Neural cell (in vitro differentiated cells): ENCODE measurements around the gene NCKAP1. TPM values are rescaled to one million over a fixed set of nuclear protein-coding genes. Genes with fewer than 3 reads are reported as not detected.

Experiments used
- H2AFZ ChIP-seq: fragments of 200-600, 300-800 bp; sonication (generic), shearing (Covaris generic); 2 replicates; pipeline ENCODE4 v1.6.0; 2014; ENCODE audit warnings: low read depth, mild to moderate bottlenecking, antibody characterized with exemption, low read length, moderate library complexity
- H3F3A ChIP-seq: fragments of 200-600 bp; shearing (Covaris generic); 2 replicates; pipeline ENCODE4 v1.6.1; 2016; ENCODE audit warnings: mild to moderate bottlenecking, moderate library complexity, mixed read lengths, antibody characterized with exemption, low read length; ENCODE audit not compliant: insufficient read depth, poor library complexity, severe bottlenecking
- H3K27ac ChIP-seq: fragments of 200-600, 300-800 bp; sonication (generic), shearing (Covaris generic); 2 replicates; pipeline ENCODE4 v1.5.1; 2014; ENCODE audit warnings: mild to moderate bottlenecking, low read length, moderate library complexity
- H3K27me3 ChIP-seq: fragments of 300-800, 200-600 bp; sonication (generic), shearing (Covaris generic); 2 replicates; pipeline ENCODE4 v1.6.0; 2014; ENCODE audit warnings: mild to moderate bottlenecking, low read depth, low read length, moderate library complexity; ENCODE audit not compliant: insufficient read depth
- H3K36me3 ChIP-seq: fragments of 300-800, 200-600 bp; sonication (generic), shearing (Covaris generic); 2 replicates; pipeline ENCODE4 v1.5.1; 2014; ENCODE audit warnings: mild to moderate bottlenecking, antibody characterized with exemption, low read length, moderate library complexity; ENCODE audit not compliant: insufficient read depth
- H3K4me2 ChIP-seq: fragments of 300-800, 200-600 bp; sonication (generic), shearing (Covaris generic); 2 replicates; pipeline ENCODE4 v1.6.0; 2014; ENCODE audit warnings: mild to moderate bottlenecking, low read length
- H3K4me3 ChIP-seq: fragments of 300-800, 200-600 bp; sonication (generic), shearing (Covaris generic); 2 replicates; pipeline ENCODE4 v1.5.1; 2014; ENCODE audit warnings: mild to moderate bottlenecking, low read length, moderate library complexity
- H3K79me2 ChIP-seq: fragments of 200-600 bp; shearing (Covaris generic); replicated peaks from 2 replicates; pipeline ENCODE4 v1.6.0; 2014; ENCODE audit warnings: mild to moderate bottlenecking, low read length, moderate library complexity; ENCODE audit not compliant: insufficient read depth
- H3K9ac ChIP-seq: fragments of 300-800, 200-600 bp; sonication (generic), shearing (Covaris generic); 2 replicates; pipeline ENCODE4 v1.6.1; 2016; ENCODE audit warnings: mild to moderate bottlenecking, low read length, mixed read lengths
- H3K9me2 ChIP-seq: fragments of 200-600 bp; shearing (Covaris generic); 2 replicates; pipeline ENCODE4 v1.6.1; 2016; ENCODE audit warnings: mild to moderate bottlenecking, low read length, mixed read lengths; ENCODE audit not compliant: insufficient read depth
- H3K9me3 ChIP-seq: fragments of 200-600, 300-800 bp; sonication (generic), shearing (Covaris generic); 2 replicates; pipeline ENCODE4 v1.6.1; 2016; ENCODE audit warnings: mild to moderate bottlenecking, mixed run types, low read length, moderate library complexity, mixed read lengths
- H4K20me1 ChIP-seq: fragments of 200-600 bp; shearing (Covaris generic); 2 replicates; pipeline ENCODE4 v1.6.1; 2016; ENCODE audit warnings: mild to moderate bottlenecking, mixed run types; ENCODE audit not compliant: insufficient read depth
- CTCF ChIP-seq: fragments of 450-650 bp; IDR thresholded peaks from 2 replicates; pipeline ENCODE4 v1.5.1; 2014; ENCODE audit warnings: antibody characterized with exemption, mild to moderate bottlenecking, moderate library complexity; ENCODE audit not compliant: poor library complexity, severe bottlenecking
- POLR2AphosphoS5 ChIP-seq: IDR thresholded peaks from 2 replicates; pipeline ENCODE4 v1.6.1; 2012
- RAD21 ChIP-seq: fragments of 450-650 bp; conservative IDR thresholded peaks from 2 replicates; pipeline ENCODE4 v1.6.1; 2014; ENCODE audit warnings: antibody characterized with exemption, mild to moderate bottlenecking, moderate library complexity
- REST ChIP-seq: IDR thresholded peaks from 2 replicates; pipeline ENCODE4 v1.6.1; 2012; ENCODE audit warnings: borderline replicate concordance
- SMC3 ChIP-seq: fragments of 450-650 bp; conservative IDR thresholded peaks from 2 replicates; pipeline ENCODE4 v1.6.1; 2014; ENCODE audit warnings: antibody characterized with exemption, mild to moderate bottlenecking, moderate library complexity; ENCODE audit not compliant: poor library complexity
- TAF1 ChIP-seq: IDR thresholded peaks from 2 replicates; pipeline ENCODE4 v1.6.1; 2012; ENCODE audit warnings: low read depth
- polyA plus RNA-seq: library from polyadenylated mRNA; depleted of rRNA; stranded (reverse); fragments of >200 nt; gene quantifications from 2 replicates; pipeline ENCODE4 v1.2.3, GENCODE V29; 2014

The NCKAP1 gene
- polyA plus RNA-seq, 1 donor from 2014 or later: 124 TPM

DNA sequence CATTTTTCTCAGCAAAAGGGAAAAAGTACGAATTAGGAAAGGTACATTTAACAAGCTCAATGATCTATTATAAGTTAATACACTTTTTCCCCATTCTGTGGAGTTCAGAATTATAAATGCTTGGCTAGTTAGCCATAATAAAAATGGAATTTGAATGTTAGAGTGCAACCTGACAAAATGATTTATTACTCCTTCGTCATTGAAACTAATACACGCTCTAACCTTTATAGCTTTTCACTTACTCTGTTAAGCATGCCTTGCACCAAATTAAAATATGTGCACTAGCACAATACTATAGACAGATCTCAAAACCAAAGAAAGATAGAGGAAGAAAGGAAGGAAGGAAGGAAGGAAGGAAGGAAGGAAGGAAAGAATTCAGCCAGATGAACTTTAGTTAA lies 125.7 kb downstream of the NCKAP1 start:
- H3K9ac ChIP-seq: no peak overlapping the region
- H4K20me1 ChIP-seq: no peaks in the 10 kb centered on the region
- TF ChIP-seq REST (no peak), CTCF (no peak), POLR2AphosphoS5 (no peak), RAD21 (no peak), TAF1 (no peak), SMC3 (no peak)
- H3K79me2 ChIP-seq: no peaks in the 10 kb centered on the region
- no peak overlapping the region for H3K4me3 ChIP-seq
- no peaks in the 10 kb centered on the region for H3K9me3 ChIP-seq
- no peak overlapping the region for H3K4me2 ChIP-seq
- no peaks in the 10 kb centered on the region for H3F3A ChIP-seq
- H3K36me3 ChIP-seq: peaks cover 9% of the 10 kb centered on the region
- H3K27me3 ChIP-seq: no peaks in the 10 kb centered on the region
- no peaks in the 10 kb centered on the region for H3K9me2 ChIP-seq
- H3K27ac ChIP-seq: no peak overlapping the region
- H2AFZ ChIP-seq: no peak overlapping the region

DNA sequence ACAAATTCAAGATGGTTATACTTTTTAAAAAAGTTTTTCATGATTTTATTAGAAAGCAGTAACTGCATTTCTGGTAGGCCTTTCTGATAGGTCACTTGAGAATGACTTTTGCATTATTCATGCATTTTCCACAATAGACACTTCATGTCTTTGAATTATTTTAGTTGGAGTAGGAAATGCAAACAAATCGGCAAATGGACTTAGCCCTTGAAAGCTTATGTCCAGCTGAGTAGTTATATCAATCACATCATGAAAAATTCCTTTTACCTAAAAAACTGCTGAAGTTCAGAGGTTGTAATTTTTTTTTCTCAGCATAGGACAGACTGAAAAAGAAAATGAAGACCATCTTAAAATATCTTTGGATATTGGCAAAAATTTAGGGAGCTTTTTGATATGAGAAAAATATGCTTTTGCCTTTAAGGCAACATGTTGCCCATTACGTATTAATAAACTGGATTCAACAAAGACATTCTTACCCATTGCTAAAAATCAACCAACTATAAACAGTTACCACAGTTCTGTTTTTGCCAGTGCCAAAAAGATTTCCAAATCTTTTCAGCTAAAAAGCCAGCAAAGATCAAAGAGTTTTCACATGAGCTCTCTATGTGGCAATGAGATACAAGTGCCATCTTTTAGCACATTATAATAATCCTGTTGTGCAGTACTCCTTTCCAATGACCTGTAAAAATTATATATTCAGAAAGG lies 126.3 kb downstream of the NCKAP1 start:
- TF ChIP-seq SMC3: no peak
- Histone ChIP-seq H3K27me3 (no peaks in the 10 kb centered on the region), H3K4me3 (no peak overlapping the region), H3K36me3 (peaks cover 9% of the 10 kb centered on the region), H3K9me2 (no peaks in the 10 kb centered on the region), H3K79me2 (no peaks in the 10 kb centered on the region), H3K27ac (no peak overlapping the region), H2AFZ (no peak overlapping the region), H3K4me2 (no peak overlapping the region), H3K9me3 (no peaks in the 10 kb centered on the region), H4K20me1 (no peaks in the 10 kb centered on the region), H3K9ac (no peak overlapping the region), H3F3A (no peaks in the 10 kb centered on the region)

DNA sequence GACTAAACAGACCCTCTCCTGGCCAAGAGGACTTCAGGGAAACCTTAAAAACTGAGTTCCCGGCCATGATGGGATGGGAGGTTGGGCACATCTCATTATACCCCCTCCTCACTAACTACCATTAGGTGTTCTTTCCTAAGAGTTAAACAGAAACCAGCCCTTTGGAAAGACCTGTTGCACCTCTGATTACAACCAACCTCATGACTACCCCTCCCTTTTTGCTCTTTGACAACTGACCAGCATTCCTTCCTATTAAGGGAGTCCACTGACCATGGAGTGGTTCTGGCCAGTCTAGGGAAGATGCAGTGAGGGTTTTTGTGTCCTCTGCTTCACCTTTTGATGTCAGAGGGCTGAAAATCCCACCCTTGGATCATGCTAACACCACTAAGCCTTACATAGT lies 127.3 kb downstream of the NCKAP1 start:
- no peaks in the 10 kb centered on the region for H3K79me2 ChIP-seq
- H3F3A ChIP-seq: no peaks in the 10 kb centered on the region
- no peak overlapping the region for H2AFZ ChIP-seq
- H3K27ac ChIP-seq: no peak overlapping the region
- H3K4me2 ChIP-seq: no peak overlapping the region
- H3K27me3 ChIP-seq: no peaks in the 10 kb centered on the region
- no peaks in the 10 kb centered on the region for H3K9me3 ChIP-seq
- H3K4me3 ChIP-seq: no peak overlapping the region
- no peaks in the 10 kb centered on the region for H4K20me1 ChIP-seq
- no peak for TF ChIP-seq REST
- H3K9ac ChIP-seq: no peak overlapping the region
- H3K9me2 ChIP-seq: no peaks in the 10 kb centered on the region
- H3K36me3 ChIP-seq: peaks cover 9% of the 10 kb centered on the region
